Measurements from ENCODE around the gene DNAJB11. TPM values are rescaled to one million over a fixed set of nuclear protein-coding genes. Genes with fewer than 3 reads are reported as not detected.

DNAJB11 gene
- total RNA-seq, 1 donor from 2014 or later = 34.6 TPM

DNA sequence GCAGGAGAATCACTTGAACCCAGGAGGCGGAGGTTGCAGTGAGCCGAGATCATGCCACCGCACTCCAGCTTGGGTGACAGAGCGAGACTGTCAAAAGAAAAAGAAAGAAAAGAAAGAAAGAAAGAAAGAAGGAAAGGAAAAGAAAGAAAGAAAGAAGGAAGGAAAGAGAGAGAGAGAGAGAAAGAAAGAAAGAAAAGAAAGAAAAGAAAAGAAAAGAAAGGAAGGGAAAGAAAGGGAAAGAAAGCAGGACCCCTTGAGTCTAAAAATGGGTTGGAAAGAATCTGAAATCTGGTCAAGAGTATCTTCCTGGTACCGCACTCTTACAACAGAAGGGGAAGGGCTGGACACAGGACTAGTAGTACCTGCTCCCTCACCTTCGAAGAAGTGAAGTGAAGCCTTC is 45.9 kb upstream of the DNAJB11 start:
- H3K9me3 ChIP-seq = no peaks in the 10 kb centered on the region
- DNase-seq (ENCODE audit: extremely low spot score in 2 of 2) = no peak
- no peak overlapping the region for H3K27ac ChIP-seq
- no peaks in the 10 kb centered on the region for H3K4me1 ChIP-seq
- no peaks in the 10 kb centered on the region for H3K27me3 ChIP-seq
- intact Hi-C loops (cut with DNase I) = no loop called here
- TF ChIP-seq POLR2AphosphoS5 (IDR thresholded peaks at IDR 0.05; ENCODE audit: insufficient read depth in 1 of 2, low read depth in 1 of 2) (no peak), POLR2A (IDR thresholded peaks at IDR 0.05) (no peak)
- TF ChIP-seq, protein P1, sequence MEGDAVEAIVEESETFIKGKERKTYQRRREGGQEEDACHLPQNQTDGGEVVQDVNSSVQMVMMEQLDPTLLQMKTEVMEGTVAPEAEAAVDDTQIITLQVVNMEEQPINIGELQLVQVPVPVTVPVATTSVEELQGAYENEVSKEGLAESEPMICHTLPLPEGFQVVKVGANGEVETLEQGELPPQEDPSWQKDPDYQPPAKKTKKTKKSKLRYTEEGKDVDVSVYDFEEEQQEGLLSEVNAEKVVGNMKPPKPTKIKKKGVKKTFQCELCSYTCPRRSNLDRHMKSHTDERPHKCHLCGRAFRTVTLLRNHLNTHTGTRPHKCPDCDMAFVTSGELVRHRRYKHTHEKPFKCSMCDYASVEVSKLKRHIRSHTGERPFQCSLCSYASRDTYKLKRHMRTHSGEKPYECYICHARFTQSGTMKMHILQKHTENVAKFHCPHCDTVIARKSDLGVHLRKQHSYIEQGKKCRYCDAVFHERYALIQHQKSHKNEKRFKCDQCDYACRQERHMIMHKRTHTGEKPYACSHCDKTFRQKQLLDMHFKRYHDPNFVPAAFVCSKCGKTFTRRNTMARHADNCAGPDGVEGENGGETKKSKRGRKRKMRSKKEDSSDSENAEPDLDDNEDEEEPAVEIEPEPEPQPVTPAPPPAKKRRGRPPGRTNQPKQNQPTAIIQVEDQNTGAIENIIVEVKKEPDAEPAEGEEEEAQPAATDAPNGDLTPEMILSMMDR (IDR thresholded peaks at IDR 0.05) = no peak
- H3K36me3 ChIP-seq = no peaks in the 10 kb centered on the region
- no peak overlapping the region for H3K4me3 ChIP-seq

DNA sequence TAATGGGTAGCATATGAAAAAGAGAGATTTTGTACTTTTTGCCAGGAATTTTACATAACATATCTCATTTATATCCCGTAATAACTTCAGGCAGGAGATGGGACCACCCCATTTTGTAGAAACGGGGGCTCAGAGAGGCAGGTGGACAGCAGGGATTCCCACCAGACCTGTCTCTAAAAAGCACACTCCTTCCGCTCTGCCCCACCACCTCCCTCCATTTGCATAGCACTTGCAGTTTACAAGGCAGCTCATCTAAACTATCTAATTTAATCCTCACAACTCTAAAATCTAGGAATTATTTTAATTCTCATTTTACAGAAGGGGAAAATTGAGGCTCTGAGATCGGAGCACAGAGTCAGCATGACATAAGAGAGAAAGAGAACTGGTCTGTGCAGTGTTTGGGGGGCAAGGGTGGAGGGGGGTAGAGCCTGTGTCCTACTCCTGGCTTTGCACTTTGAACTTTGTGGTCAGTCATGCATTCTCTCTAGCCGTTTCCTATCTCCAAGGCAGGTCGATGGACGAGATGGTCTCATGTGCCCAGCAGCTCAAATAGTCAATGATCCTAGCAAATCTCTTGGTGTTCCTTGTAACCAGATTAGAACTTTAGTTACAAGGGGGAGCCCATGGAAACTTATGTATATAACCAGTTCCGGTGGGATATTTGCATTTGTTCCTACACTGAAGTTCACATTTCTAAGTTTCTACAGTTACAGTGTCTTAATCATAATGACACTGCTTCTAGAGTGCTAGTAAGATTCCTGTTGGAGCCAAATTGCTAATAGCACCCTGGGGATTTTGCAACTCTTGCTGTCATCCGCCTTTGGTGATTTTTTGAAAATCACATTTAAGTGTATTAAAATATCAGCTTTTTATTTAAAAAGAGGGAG is 44.9 kb upstream of the DNAJB11 start:
- Histone ChIP-seq H3K4me3 (no peak overlapping the region), H3K4me1 (no peaks in the 10 kb centered on the region), H3K27ac (no peak overlapping the region), H3K36me3 (no peaks in the 10 kb centered on the region), H3K9me3 (no peaks in the 10 kb centered on the region), H3K27me3 (no peaks in the 10 kb centered on the region)
- no peak for DNase-seq (ENCODE audit: extremely low spot score in 2 of 2)
- TF ChIP-seq POLR2A (IDR thresholded peaks at IDR 0.05) (no peak), POLR2AphosphoS5 (IDR thresholded peaks at IDR 0.05; ENCODE audit: insufficient read depth in 1 of 2, low read depth in 1 of 2) (no peak)
- TF ChIP-seq, protein P1 (IDR thresholded peaks at IDR 0.05) = no peak
- intact Hi-C loops (cut with DNase I) = no loop called here

DNA sequence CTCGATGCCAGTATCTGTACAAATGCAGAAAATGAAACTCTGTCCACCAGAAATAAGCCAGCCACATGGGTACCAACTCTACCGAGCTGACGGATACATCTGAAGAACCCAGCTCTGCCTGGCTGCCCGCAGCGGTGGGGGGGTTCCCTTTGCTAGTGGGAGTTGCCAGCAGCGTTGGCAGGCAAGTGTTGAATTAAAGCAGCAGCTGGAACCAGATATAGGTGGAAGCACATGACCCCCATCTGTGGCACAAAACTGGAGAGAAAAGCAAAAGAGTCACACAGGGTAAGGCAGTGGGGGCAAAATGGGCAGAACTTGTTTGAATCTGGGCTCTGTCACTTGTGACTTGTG is 44.3 kb upstream of the DNAJB11 start:
- H3K4me1 ChIP-seq = no peaks in the 10 kb centered on the region
- intact Hi-C loops (cut with DNase I) = no loop called here
- no peaks in the 10 kb centered on the region for H3K36me3 ChIP-seq
- DNase-seq (ENCODE audit: extremely low spot score in 2 of 2) = no peak
- no peaks in the 10 kb centered on the region for H3K27me3 ChIP-seq
- TF ChIP-seq POLR2AphosphoS5 (IDR thresholded peaks at IDR 0.05; ENCODE audit: insufficient read depth in 1 of 2, low read depth in 1 of 2) (no peak), POLR2A (IDR thresholded peaks at IDR 0.05) (no peak)
- TF ChIP-seq, protein P1 (IDR thresholded peaks at IDR 0.05) = no peak
- H3K4me3 ChIP-seq = no peak overlapping the region
- no peaks in the 10 kb centered on the region for H3K9me3 ChIP-seq
- no peak overlapping the region for H3K27ac ChIP-seq

DNA sequence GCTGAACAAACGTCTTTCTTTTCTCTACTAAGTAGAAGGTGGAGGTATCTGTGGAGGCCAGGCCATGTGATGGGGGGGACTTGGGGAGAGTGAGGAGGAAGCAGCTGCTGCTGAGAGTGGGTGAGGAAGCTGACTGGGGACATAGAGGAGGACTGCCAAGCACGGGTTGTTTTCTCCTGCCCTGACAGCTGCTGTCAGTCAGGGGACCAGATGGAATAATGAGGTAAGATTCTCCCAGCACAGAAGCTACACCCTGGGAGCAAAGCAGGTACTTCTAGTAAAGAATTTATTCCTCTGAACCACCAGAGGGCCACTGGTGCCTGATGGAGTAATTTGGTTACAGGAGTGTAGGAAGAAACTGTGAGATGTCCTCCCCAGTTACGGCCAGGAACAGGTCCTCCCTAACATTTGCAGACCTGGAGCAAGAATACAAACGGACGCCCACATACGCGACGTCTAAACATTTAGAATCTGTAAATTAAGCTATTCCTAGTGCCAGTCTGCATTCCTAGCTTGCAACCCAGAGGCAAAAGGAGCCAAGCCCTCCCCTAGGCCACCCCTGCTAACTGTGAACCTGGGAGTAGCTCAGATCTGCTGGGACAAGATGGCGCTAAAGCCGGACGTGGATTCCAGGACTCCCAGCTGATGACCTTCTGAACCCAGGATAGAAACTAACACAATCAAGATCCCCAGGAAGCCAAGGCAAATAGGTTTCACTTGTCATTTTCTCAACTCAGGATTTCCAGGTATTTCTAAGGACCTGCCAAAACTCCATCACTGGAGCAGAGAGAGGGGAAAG is 41.1 kb upstream of the DNAJB11 start:
- TF ChIP-seq POLR2AphosphoS5 (IDR thresholded peaks at IDR 0.05; ENCODE audit: insufficient read depth in 1 of 2, low read depth in 1 of 2) = no peak
- TF ChIP-seq POLR2A (IDR thresholded peaks at IDR 0.05) = no peak
- TF ChIP-seq, protein P1 (IDR thresholded peaks at IDR 0.05) = no peak
- no peaks in the 10 kb centered on the region for H3K27me3 ChIP-seq
- DNase-seq (ENCODE audit: extremely low spot score in 2 of 2) = no peak
- H3K4me3 ChIP-seq = no peak overlapping the region
- H3K27ac ChIP-seq = no peak overlapping the region
- H3K36me3 ChIP-seq = no peaks in the 10 kb centered on the region
- intact Hi-C loops (cut with DNase I) = no loop called here
- H3K4me1 ChIP-seq = no peaks in the 10 kb centered on the region
- no peaks in the 10 kb centered on the region for H3K9me3 ChIP-seq

Measured in vagina (tissue), 2 donors.